GM19238 (cell line): ENCODE results near the gene CST9L.
"Not testable (repeated sequence)": the region's sequence is repeated elsewhere in the genome, so short reads cannot be mapped to it uniquely, and the experiment has no call there.

Experiments used
- DNase-seq: peaks from one replicate; pipeline ENCODE4 v3.0.0; 2011; ENCODE audit warnings: low spot score; ENCODE audit not compliant: insufficient read length

The CST9L gene

GRCh38 chr20:23586735-23587525, 18.6 kb upstream of the CST9L start:
- no peak for DNase-seq

- DNase-seq, result no peak
Measured at GRCh38 chr20:23585808-23586734, 17.8 kb upstream of the CST9L start.

GRCh38 chr20:23585449-23585807, 17.1 kb upstream of the CST9L start:
- no peak for DNase-seq

GRCh38 chr20:23584434-23585199, 16.3 kb upstream of the CST9L start:
- DNase-seq, result no peak

- DNase-seq, result no peak
Measured at GRCh38 chr20:23583526-23583925, 15.2 kb upstream of the CST9L start.

GRCh38 chr20:23582293-23582692, 14.0 kb upstream of the CST9L start:
- no peak for DNase-seq

DNA sequence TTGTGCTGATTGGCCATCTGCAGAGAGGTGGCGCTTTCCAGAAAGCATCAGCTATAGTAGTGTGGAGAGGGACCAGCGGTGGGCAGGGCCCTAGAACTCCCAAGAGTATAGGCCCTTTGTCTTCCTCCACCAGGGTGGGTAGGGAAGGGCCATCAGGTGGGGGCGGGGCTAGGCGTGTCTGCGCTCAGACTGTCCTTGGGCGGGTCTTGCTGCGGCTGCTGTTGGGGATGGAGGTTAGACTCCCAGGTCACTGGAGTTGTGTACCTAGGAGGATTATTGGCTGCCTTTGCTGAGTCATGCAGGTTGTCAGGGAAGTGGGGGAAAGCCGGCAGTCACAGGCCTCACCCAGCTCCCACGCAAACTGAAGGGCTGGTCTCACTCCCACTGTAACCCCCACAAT, 13.5 kb upstream of the CST9L start:
- not testable (repeated sequence) for DNase-seq

GRCh38 chr20:23574977-23575376, 6.7 kb upstream of the CST9L start:
- DNase-seq, result no peak

DNA sequence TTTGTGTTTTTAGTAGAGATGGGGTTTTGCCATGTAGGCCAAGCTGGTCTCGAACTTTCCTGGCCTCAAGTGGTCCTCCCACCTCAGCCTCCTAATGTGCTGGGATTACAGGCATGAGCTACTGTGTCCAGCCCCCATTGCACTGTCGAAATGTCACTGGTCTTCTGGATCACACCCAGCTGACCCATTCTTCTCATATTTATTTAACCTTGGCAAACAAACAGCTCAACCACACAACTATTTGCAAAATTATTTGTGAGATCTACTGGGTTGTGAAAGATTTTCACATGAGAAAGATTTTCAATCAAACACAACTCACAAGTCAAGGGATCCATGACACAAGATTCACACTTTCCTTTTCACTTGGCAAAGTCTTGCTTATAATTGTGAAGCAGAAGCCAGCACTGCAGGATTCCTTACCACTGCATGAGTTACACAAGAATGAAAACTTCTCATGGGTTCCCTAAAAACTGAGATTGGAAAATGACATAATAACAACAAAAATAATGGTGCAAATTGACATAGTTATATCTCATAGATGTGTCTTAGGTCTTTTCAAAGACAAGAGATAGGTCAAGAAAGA, 2.0 kb upstream of the CST9L start:
- DNase-seq, result no peak

DNA sequence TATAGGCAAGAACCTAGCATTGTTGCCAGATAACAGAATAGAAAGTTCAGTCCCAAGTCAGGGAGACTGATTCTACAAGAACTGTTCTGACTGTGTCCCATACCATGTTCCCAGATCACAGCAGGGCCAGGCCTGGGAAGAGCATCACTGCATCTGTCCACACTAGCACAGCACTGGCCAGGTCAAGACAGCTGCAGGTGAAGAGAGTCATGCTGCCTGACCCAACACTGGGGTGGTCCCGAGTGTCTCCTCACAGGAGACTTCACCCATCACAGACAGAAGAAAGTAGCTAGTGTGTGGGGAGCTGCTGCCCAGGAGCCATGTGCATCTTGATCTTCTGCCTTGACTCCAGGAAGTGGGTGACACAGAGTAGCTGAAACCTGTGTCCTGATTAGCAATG, 1.3 kb upstream of the CST9L start:
- DNase-seq, result no peak

DNA sequence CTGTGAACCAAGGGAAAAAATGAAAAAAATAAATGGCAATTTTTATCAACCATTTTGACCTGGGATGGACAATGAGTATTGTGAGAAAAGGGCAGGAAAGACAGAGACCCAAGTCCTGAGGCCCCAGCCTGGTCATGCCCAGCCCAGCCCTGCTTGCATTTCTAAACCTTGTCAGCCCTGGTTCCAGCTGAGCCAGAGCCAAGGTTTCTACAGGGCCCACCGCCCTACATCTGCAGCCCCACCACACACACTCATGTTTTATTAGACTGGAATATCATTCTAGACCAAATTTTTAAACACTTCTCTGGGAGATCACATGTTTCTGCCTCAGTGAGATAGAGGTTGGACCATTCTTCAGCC, 667 bp upstream of the CST9L start:
- DNase-seq, result no peak

GRCh38 chr20:23566199-23566932, 1.9 kb downstream of the CST9L start:
- DNase-seq, result no peak

GRCh38 chr20:23565503-23566045, 2.7 kb downstream of the CST9L start:
- DNase-seq, result no peak

GRCh38 chr20:23564927-23565326, 3.4 kb downstream of the CST9L start:
- DNase-seq, result no peak

GRCh38 chr20:23562721-23563342, 5.5 kb downstream of the CST9L start:
- no peak for DNase-seq

GRCh38 chr20:23554401-23554800, 13.9 kb downstream of the CST9L start:
- no peak for DNase-seq

DNA sequence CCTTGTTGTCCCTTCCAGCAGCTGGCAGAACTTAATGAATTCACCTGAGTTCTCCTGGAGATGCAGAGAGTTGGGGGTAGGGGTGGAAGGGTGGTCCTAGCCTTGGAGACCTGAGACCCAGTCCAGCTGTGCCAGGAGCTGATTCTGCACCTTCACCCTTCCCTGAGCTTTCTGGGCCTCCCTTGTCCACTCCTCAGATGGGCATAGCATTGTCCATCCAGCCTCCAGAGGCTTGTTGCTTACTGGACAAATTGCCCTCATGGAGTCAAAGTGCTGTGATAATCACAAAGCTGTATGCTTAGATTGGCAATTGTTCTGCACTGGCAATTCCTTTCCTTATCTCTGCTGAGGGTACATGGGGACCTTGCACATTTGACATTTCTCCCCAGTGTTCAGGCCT, 16.5 kb downstream of the CST9L start:
- DNase-seq, result no peak

- DNase-seq, result no peak
Measured at GRCh38 chr20:23551383-23551782, 16.9 kb downstream of the CST9L start.

- no peak for DNase-seq
Measured at GRCh38 chr20:23550227-23550626, 18.1 kb downstream of the CST9L start.

DNA sequence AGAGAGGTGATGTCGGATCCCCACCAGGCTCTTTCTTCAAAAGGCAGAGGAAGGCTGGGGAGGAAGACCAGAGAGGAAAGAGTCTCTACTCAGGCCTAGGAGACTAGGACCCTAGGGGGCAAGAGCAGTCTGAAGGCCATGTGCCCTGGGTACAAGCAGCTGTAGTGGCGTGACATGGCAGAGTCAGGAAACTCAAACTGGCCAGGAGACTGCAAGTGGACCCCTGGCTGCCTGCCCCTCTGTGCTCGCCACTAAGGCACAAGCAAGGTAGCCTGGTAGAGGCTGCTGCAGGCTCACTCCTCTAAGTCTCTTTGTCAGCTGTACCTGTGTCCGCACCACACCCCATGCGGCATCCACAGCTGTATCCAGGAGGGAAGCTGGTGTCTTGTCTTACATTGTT, 19.9 kb downstream of the CST9L start:
- DNase-seq, result no peak
